K562 (cell line): ENCODE data around the gene LYPD3. TPM values are rescaled to one million over a fixed set of nuclear protein-coding genes. Genes with fewer than 3 reads are reported as not detected.
A peak's percentile ranks its signal among the peaks of the same experiment; 100 is the strongest.

Source experiments
- ATAC-seq: fragments of 200-7000 bp; cut with Tn5 transposase; 3 replicates; pipeline ENCODE4 v1.9.1; 2020; ENCODE audit warnings: moderate library complexity
- BruUV-seq: library from RNA; stranded (reverse); fragments of 400-500 nt; replicated peaks from 2 replicates; lab custom pipeline; 2021; lab: Mats Ljungman, UMichigan
- CTCF ChIA-PET: fragments of 300-600 bp; formaldehyde crosslinking; extraction: SDS; loops from one replicate; lab custom pipeline; 2021; ENCODE audit warnings: low intra/inter-chr PET ratio; lab: Yijun Ruan, JAX
- POLR2A ChIA-PET: fragments of 300-600, 350-650 bp; sonication (Branson Sonifier 250); formaldehyde crosslinking; extraction: SDS; loops from one replicate; lab custom pipeline; 2021; ENCODE audit warnings: antibody characterized with exemption, inconsistent platforms; lab: Yijun Ruan, JAX
- DNase-seq, 4 experiments: peaks; one replicate each; pipeline versions ENCODE4 v3.0.0 to v3.0.0-alpha.2; 2011 to 2018; ENCODE audit warnings: low spot score in 3 of 4, mixed read lengths in 3 of 4; ENCODE audit errors: extremely low read depth in 1 of 4
- FAIRE-seq: peaks from 2 replicates; lab custom pipeline; 2011; peaks lifted over from hg19 to GRCh38; lab: Jason Lieb, UNC
- H2AFZ ChIP-seq: 2 replicates; pipeline ENCODE4 v1.6.0; 2011; ENCODE audit warnings: low read depth, low read length, control low read depth, inconsistent platforms
- H3K27ac ChIP-seq: fragments of 200-600 bp; 3 replicates; pipeline ENCODE4 v1.8.0; 2011; ENCODE audit warnings: low read depth, mild to moderate bottlenecking, control low read depth, inconsistent platforms, low read length, moderate library complexity, mixed read lengths; ENCODE audit errors: extremely low read depth
- H3K27me3 ChIP-seq, 2 experiments: fragments of 300-600 bp in 1 of 2; 2 replicates in 1 of 2; 3 replicates in 1 of 2; pipeline versions ENCODE4 v1.6.0 to v1.8.0; 2011; ENCODE audit warnings: inconsistent platforms in 2 of 2, low read length in 2 of 2, mild to moderate bottlenecking in 1 of 2, mixed read lengths in 1 of 2, moderate library complexity in 1 of 2; ENCODE audit not compliant: control insufficient read depth in 2 of 2, insufficient read depth in 2 of 2
- H3K36me3 ChIP-seq: fragments of 300-600 bp; 3 replicates; pipeline ENCODE4 v1.8.0; 2011; ENCODE audit warnings: mild to moderate bottlenecking, low read length, inconsistent platforms; ENCODE audit not compliant: control insufficient read depth, insufficient read depth
- H3K4me1 ChIP-seq, 2 experiments: fragments of 200-600 bp in 1 of 2; replicated peaks in 1 of 2; 2 replicates in 1 of 2; 3 replicates in 1 of 2; pipeline versions ENCODE4 v1.5.1 to v1.8.0; 2011; ENCODE audit warnings: inconsistent platforms in 2 of 2, low read length in 2 of 2, mild to moderate bottlenecking in 1 of 2, mixed read lengths in 1 of 2, moderate library complexity in 1 of 2; ENCODE audit not compliant: control insufficient read depth in 2 of 2, insufficient read depth in 2 of 2
- H3K4me2 ChIP-seq: 2 replicates; pipeline ENCODE4 v1.6.1; 2011; ENCODE audit warnings: low read length, control low read depth, inconsistent platforms, mixed read lengths; ENCODE audit not compliant: insufficient read depth
- H3K4me3 ChIP-seq: fragments of 200-600 bp; sonication (generic), shearing (Covaris generic); 2 replicates; pipeline ENCODE4 v1.5.1; 2016; ENCODE audit warnings: control low read depth, inconsistent platforms
- H3K79me2 ChIP-seq: fragments of 200-600 bp; 3 replicates; pipeline ENCODE4 v1.8.0; 2011; ENCODE audit warnings: low read length, inconsistent platforms; ENCODE audit not compliant: control insufficient read depth, insufficient read depth
- H3K9ac ChIP-seq, 2 experiments: 2 replicates each; pipeline versions ENCODE4 v1.6.0 to v1.6.1; 2011; ENCODE audit warnings: low read depth in 2 of 2, low read length in 2 of 2, control low read depth in 1 of 2, inconsistent platforms in 1 of 2, mild to moderate bottlenecking in 1 of 2, mixed read lengths in 1 of 2; ENCODE audit not compliant: insufficient read depth in 1 of 2
- H3K9me1 ChIP-seq: one replicate; pipeline ENCODE4 v1.6.0; 2011; ENCODE audit warnings: inconsistent platforms, mild to moderate bottlenecking, low read length, moderate library complexity; ENCODE audit not compliant: control insufficient read depth, insufficient read depth
- H3K9me3 ChIP-seq: replicated peaks from 2 replicates; pipeline ENCODE4 v1.5.1; 2011; ENCODE audit warnings: low read depth, low read length, inconsistent platforms; ENCODE audit not compliant: control insufficient read depth, insufficient read depth
- H4K20me1 ChIP-seq: replicated peaks from 2 replicates; pipeline ENCODE4 v1.6.1; 2011; ENCODE audit warnings: low read length, inconsistent platforms, mixed read lengths; ENCODE audit not compliant: control insufficient read depth, insufficient read depth
- ARID1B ChIP-seq: fragments of 450-650 bp; IDR thresholded peaks from 2 replicates; pipeline ENCODE4 v1.6.1; 2016; ENCODE audit warnings: antibody characterized with exemption, mild to moderate bottlenecking, inconsistent platforms
- ASH1L ChIP-seq: fragments of 450-650 bp; IDR thresholded peaks from 2 replicates; pipeline ENCODE4 v1.6.1; 2018; ENCODE audit warnings: borderline replicate concordance, mild to moderate bottlenecking, low read depth; ENCODE audit not compliant: partially characterized antibody
- CBFA2T3 ChIP-seq: fragments of 450-650 bp; IDR thresholded peaks from 2 replicates; pipeline ENCODE4 v1.6.1; 2017
- EGR1 ChIP-seq: fragments of 450-650 bp; conservative IDR thresholded peaks from 2 replicates; pipeline ENCODE4 v1.6.1; 2017; ENCODE audit warnings: mild to moderate bottlenecking
- LARP7 ChIP-seq: fragments of 450-650 bp; IDR thresholded peaks from 2 replicates; pipeline ENCODE4 v1.6.1; 2016
- NCOA6 ChIP-seq: fragments of 450-650 bp; IDR thresholded peaks from 2 replicates; pipeline ENCODE4 v1.6.1; 2017; ENCODE audit warnings: mild to moderate bottlenecking
- POLR3G ChIP-seq: IDR thresholded peaks from 2 replicates; pipeline ENCODE4 v1.6.1; 2011; ENCODE audit not compliant: insufficient read length, insufficient replicate concordance; ENCODE audit errors: extremely low read depth
- SETDB1 ChIP-seq: IDR thresholded peaks from one replicate; pipeline ENCODE4 v1.6.1; 2012; ENCODE audit warnings: low read length, control low read depth, inconsistent platforms
- ZFP30 ChIP-seq: fragments of 250-450 bp; sonication (Bioruptor Pico); IDR thresholded peaks from 2 replicates; pipeline ENCODE4 v1.8.0; 2022; ENCODE audit warnings: moderate library complexity, mild to moderate bottlenecking, inconsistent platforms, borderline replicate concordance
- ZNF12 ChIP-seq: sonication (generic); formaldehyde crosslinking; IDR thresholded peaks from 2 replicates; pipeline ENCODE4 v1.4.0; 2020; ENCODE audit warnings: mild to moderate bottlenecking, missing genetic modification reagents
- ZSCAN29 ChIP-seq: fragments of 450-650 bp; IDR thresholded peaks from 2 replicates; pipeline ENCODE4 v1.6.1; 2017
- WGBS: fragments of 100-300 bp; shearing (Covaris generic); methylation state at CpG from one replicate; pipeline ENCODE4 v1.1.6; 2016; ENCODE audit warnings: low coverage, mixed read lengths; ENCODE audit not compliant: insufficient coverage; ENCODE audit errors: missing lambda C conversion rate; 5-methylcytosine and 5-hydroxymethylcytosine counted together
- in situ Hi-C: fragments of 300-500 bp; cut with MboI; formaldehyde crosslinking; loops from 4 replicates; pipeline ENCODE4 v1.15.0; 2018; ENCODE audit warnings: inconsistent platforms, mixed read lengths
- intact Hi-C: fragments of 100-400 bp; cut with micrococcal nuclease; formaldehyde crosslinking; loops from 2 replicates; pipeline ENCODE4 v1.14.2; 2022
- polyA plus RNA-seq, 8 experiments: library from polyadenylated mRNA; depleted of rRNA in 4 of 8; stranded (reverse) in 5 of 8; unstranded in 3 of 8; fragments of >200 nt; fragmentation: Nextera tagmentation in 2 of 8; fragmentation: Illumina TruSeq in 1 of 8; extraction: Ambion mirVana in 2 of 8; extraction: Trizol in 1 of 8; gene quantifications; 2 replicates each; pipeline versions ENCODE4 v1.2.1 to v1.2.3, GENCODE V29; 2011 to 2014; ENCODE audit warnings: inconsistent platforms in 1 of 8, missing spikeins in 1 of 8
- total RNA-seq, 7 experiments: library from RNA; depleted of rRNA in 6 of 7; stranded (reverse); fragments of >200 nt in 6 of 7; fragmentation: Illumina TruSeq in 2 of 7; extraction: Trizol in 2 of 7; gene quantifications; 2 replicates each; pipeline versions ENCODE4 v1.2.1 to v1.2.3, GENCODE V29; 2011 to 2021; ENCODE audit warnings: low replicate concordance in 1 of 7
- TF ChIP-seq, protein P1 (sequence below), 2 experiments: fragments of 450-650 bp; IDR thresholded peaks; 2 replicates each; pipeline ENCODE4 v1.6.1; 2018; ENCODE audit warnings: mild to moderate bottlenecking in 2 of 2, low read depth in 1 of 2; ENCODE audit not compliant: partially characterized antibody in 2 of 2

LYPD3 gene
- total and polyA plus RNA-seq, 9 of the 15 experiments (the other 6 are each of a cell fraction or from before 2014, with no cell fraction given), result 0.04 to 0.33 (median 0.20) TPM; not detected in 1

DNA sequence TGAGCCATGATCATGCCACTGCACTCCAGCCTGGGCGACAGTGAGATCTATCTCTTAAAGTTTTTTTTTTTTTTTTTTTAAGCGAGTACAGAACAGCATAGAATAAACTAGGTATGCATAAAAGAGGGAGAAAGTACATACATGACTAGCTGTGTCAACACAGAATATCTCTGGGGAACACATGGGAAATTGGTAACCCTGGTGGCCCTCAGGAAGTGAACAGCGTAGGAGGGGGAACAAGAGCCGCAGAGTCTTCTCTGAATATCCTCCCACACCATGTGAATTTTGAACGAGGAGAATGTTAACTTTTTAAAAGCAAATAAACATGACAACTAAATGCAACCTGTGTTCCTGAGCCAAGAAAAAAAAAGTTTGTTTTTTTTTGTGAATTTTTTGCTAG, 23.9 kb upstream of the LYPD3 start:
- Histone ChIP-seq H3K27ac (no peak overlapping the region), H3K9me3 (no peaks in the 10 kb centered on the region), H3K9me1 (no peaks in the 10 kb centered on the region), H3K36me3 (no peaks in the 10 kb centered on the region), H3K4me3 (no peak overlapping the region), H3K79me2 (no peaks in the 10 kb centered on the region), H2AFZ (no peak overlapping the region), H3K4me2 (no peak overlapping the region), H3K9ac (no peak overlapping the region), H3K4me1 (no peaks in the 10 kb centered on the region; a peak in 1 of 5 replicates), H3K27me3 (no peaks in the 10 kb centered on the region), H4K20me1 (no peaks in the 10 kb centered on the region)
- in situ Hi-C loops, result no loop called here
- POLR2A ChIA-PET, result no interaction called here
- DNase-seq (no peak), FAIRE-seq (no peak), ATAC-seq (peak; percentile 60; the same call in 2 of the 3 replicates)
- CTCF ChIA-PET, result no interaction called here
- no TSS peak for BruUV-seq
- TF ChIP-seq CBFA2T3, result 0 out of 2 replicates have a peak, but pooled peaks have one; percentile 8
- TF ChIP-seq EGR1, result 0 out of 2 replicates have a peak, but pooled peaks have one; percentile 7
- no peak for TF ChIP-seq ZNF12 (CRISPR knock-in tag)
- WGBS, result 37% methylated on average over 5 of the region's 5 CpGs
- intact Hi-C loops, result no loop called here

GRCh38 chr19:43488179-43488578, 22.8 kb upstream of the LYPD3 start:
- H3K4me3 ChIP-seq, result no peak overlapping the region
- H3K9me3 ChIP-seq, result no peaks in the 10 kb centered on the region
- H2AFZ ChIP-seq, result no peak overlapping the region
- WGBS, result 63% methylated on average over 8 of the region's 8 CpGs
- H3K9ac ChIP-seq, result no peak overlapping the region; a peak in 1 of 4 replicates
- no peaks in the 10 kb centered on the region for H3K9me1 ChIP-seq
- no peaks in the 10 kb centered on the region; a peak in 1 of 5 replicates for H3K4me1 ChIP-seq
- intact Hi-C loops (no loop called here), in situ Hi-C loops (no loop called here)
- no peaks in the 10 kb centered on the region for H3K36me3 ChIP-seq
- no peaks in the 10 kb centered on the region for H4K20me1 ChIP-seq
- no TSS peak for BruUV-seq
- FAIRE-seq (no peak), DNase-seq (no peak), ATAC-seq (no peak)
- H3K79me2 ChIP-seq, result no peaks in the 10 kb centered on the region
- H3K4me2 ChIP-seq, result no peak overlapping the region
- H3K27me3 ChIP-seq, result no peaks in the 10 kb centered on the region
- CTCF ChIA-PET, result no interaction called here
- POLR2A ChIA-PET, result no interaction called here
- no peak overlapping the region for H3K27ac ChIP-seq
- TF ChIP-seq, protein P1, sequence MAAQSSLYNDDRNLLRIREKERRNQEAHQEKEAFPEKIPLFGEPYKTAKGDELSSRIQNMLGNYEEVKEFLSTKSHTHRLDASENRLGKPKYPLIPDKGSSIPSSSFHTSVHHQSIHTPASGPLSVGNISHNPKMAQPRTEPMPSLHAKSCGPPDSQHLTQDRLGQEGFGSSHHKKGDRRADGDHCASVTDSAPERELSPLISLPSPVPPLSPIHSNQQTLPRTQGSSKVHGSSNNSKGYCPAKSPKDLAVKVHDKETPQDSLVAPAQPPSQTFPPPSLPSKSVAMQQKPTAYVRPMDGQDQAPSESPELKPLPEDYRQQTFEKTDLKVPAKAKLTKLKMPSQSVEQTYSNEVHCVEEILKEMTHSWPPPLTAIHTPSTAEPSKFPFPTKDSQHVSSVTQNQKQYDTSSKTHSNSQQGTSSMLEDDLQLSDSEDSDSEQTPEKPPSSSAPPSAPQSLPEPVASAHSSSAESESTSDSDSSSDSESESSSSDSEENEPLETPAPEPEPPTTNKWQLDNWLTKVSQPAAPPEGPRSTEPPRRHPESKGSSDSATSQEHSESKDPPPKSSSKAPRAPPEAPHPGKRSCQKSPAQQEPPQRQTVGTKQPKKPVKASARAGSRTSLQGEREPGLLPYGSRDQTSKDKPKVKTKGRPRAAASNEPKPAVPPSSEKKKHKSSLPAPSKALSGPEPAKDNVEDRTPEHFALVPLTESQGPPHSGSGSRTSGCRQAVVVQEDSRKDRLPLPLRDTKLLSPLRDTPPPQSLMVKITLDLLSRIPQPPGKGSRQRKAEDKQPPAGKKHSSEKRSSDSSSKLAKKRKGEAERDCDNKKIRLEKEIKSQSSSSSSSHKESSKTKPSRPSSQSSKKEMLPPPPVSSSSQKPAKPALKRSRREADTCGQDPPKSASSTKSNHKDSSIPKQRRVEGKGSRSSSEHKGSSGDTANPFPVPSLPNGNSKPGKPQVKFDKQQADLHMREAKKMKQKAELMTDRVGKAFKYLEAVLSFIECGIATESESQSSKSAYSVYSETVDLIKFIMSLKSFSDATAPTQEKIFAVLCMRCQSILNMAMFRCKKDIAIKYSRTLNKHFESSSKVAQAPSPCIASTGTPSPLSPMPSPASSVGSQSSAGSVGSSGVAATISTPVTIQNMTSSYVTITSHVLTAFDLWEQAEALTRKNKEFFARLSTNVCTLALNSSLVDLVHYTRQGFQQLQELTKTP (IDR thresholded peaks at IDR 0.05; ENCODE audit: low read depth in 1 of 2, partially characterized antibody in 2 of 2), result no peak
- no peak for TF ChIP-seq ARID1B
- no peak for TF ChIP-seq SETDB1
- no peak for TF ChIP-seq LARP7
- no peak for TF ChIP-seq ASH1L
- TF ChIP-seq NCOA6, result no peak
- no peak for TF ChIP-seq ZFP30 (CRISPR knock-in tag)
- no peak for TF ChIP-seq POLR3G
- no peak for TF ChIP-seq ZSCAN29
